Peyer's patch (tissue), 4 donors: ENCODE results near the gene DPF3. TPM values are rescaled to one million over a fixed set of nuclear protein-coding genes. Genes with fewer than 3 reads are reported as not detected.

Source experiments
- DNase-seq, 3 donors: peaks; one replicate each; pipeline ENCODE4 v3.0.0-alpha.2; 2017 to 2019
- H3K27ac ChIP-seq, 4 donors: fragments of 200-600 bp; sonication (generic); one replicate each; pipeline ENCODE4 v1.5.1; 2016 to 2019
- H3K27me3 ChIP-seq, 2 donors: fragments of 200-600 bp; sonication (generic); one replicate each; pipeline ENCODE4 v1.5.1; 2019
- H3K36me3 ChIP-seq, 3 donors: fragments of 200-600 bp; sonication (generic); one replicate each; pipeline ENCODE4 v1.5.1; 2016 to 2019
- H3K4me1 ChIP-seq, 4 donors: fragments of 200-600 bp; sonication (generic); one replicate each; pipeline ENCODE4 v1.5.1; 2016 to 2019
- H3K4me3 ChIP-seq, 4 donors: fragments of 200-600 bp; sonication (generic); 1 replicate in 3 of 4; 2 replicates in 1 of 4; pipeline ENCODE4 v1.5.1; 2016 to 2019; ENCODE audit warnings: mild to moderate bottlenecking in 1 of 4
- H3K9me3 ChIP-seq, 4 donors: fragments of 200-600 bp; sonication (generic); one replicate each; pipeline ENCODE4 v1.5.1; 2016 to 2019; ENCODE audit warnings: mild to moderate bottlenecking in 1 of 4
- POLR2A ChIP-seq, 2 donors: fragments of 450-650 bp; IDR thresholded peaks; one replicate each; pipeline ENCODE4 v1.5.1; 2017; ENCODE audit warnings: antibody characterized with exemption in 2 of 2, mild to moderate bottlenecking in 2 of 2, moderate library complexity in 2 of 2
- total RNA-seq, 4 donors: library from RNA; depleted of rRNA; stranded (reverse); fragments of >200 nt; gene quantifications; one replicate each; pipeline ENCODE4 v1.1.0, GENCODE V29; 2016
- TF ChIP-seq, protein P1 (sequence below), 6 experiments: fragments of 450-650 bp in 4 of 6; fragments of 200-600 bp in 2 of 6; sonication (generic) in 1 of 6; IDR thresholded peaks; one replicate each; pipeline ENCODE4 v1.5.1; 2017 to 2019; ENCODE audit warnings: antibody characterized with exemption in 6 of 6, mild to moderate bottlenecking in 3 of 6, moderate library complexity in 1 of 6

Gene DPF3
- total RNA-seq, 4 donors from 2014 or later: 10.7 to 25.6 (median 17.9) TPM

DNA sequence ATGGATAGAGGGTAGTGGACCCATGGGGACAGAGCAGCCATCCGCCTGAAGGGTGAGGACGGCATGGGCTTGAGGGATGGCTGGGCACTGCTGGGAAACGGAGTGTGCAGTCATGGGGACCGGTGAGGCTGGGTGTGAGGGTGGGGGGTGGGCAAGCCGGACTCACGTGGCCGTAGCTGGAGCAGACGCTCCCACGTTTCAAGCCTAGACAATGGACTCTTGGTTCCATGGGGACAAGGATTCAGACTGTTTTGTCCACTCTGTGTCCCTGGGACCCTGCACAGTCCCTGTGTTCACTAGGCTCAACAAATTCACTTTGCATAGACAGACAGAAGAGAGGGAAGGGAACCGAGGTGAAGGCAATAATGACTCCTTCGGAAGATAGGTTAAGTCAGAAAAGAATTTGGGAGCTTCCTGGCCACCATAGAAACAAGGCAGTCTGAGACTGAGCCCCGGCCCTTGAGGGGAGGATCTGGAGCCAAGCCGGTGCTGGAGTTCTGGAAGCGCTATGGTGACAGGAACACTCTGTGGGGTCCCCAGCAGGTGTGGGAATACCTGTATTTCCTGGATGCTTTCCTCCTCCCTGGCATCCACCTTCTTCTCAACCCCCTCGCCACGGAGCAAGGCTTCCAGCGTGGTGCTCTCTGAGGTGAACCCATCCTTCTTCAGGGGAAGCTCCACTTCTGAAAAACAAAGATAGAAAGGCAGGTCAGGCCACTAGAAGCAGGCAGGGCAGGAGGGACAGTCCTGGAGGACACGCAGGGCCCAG is 162.5 kb downstream of the DPF3 start:
- no peaks in the 10 kb centered on the region for H3K9me3 ChIP-seq
- DNase-seq: no peak
- no peaks in the 10 kb centered on the region for H3K4me1 ChIP-seq
- no peak for TF ChIP-seq POLR2A (IDR thresholded peaks at IDR 0.05)
- TF ChIP-seq, protein P1, sequence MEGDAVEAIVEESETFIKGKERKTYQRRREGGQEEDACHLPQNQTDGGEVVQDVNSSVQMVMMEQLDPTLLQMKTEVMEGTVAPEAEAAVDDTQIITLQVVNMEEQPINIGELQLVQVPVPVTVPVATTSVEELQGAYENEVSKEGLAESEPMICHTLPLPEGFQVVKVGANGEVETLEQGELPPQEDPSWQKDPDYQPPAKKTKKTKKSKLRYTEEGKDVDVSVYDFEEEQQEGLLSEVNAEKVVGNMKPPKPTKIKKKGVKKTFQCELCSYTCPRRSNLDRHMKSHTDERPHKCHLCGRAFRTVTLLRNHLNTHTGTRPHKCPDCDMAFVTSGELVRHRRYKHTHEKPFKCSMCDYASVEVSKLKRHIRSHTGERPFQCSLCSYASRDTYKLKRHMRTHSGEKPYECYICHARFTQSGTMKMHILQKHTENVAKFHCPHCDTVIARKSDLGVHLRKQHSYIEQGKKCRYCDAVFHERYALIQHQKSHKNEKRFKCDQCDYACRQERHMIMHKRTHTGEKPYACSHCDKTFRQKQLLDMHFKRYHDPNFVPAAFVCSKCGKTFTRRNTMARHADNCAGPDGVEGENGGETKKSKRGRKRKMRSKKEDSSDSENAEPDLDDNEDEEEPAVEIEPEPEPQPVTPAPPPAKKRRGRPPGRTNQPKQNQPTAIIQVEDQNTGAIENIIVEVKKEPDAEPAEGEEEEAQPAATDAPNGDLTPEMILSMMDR (IDR thresholded peaks at IDR 0.05): no peak
- no peak overlapping the region for H3K4me3 ChIP-seq
- H3K27me3 ChIP-seq: no peaks in the 10 kb centered on the region
- H3K36me3 ChIP-seq: no peaks in the 10 kb centered on the region
- no peak overlapping the region for H3K27ac ChIP-seq

DNA sequence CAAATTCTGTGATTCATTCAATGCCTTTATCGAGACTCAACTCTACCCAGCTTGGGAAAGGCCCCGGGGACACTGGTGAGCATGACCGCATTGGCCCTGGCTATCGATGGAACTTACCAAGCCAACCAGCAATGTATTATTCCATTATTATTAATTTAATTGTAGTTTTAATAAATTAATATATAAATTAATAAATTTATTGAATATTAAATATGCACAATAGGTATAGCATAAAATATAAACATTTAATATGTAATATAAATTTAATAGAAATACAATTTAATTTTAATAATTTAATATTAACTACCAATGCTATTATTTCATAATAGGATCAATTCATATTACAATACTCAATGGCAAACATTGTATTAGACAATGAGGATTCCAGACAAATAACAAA is 163.4 kb downstream of the DPF3 start:
- H3K36me3 ChIP-seq: no peaks in the 10 kb centered on the region
- DNase-seq: no peak
- no peaks in the 10 kb centered on the region for H3K4me1 ChIP-seq
- no peaks in the 10 kb centered on the region for H3K27me3 ChIP-seq
- no peaks in the 10 kb centered on the region for H3K9me3 ChIP-seq
- H3K27ac ChIP-seq: no peak overlapping the region
- TF ChIP-seq POLR2A (IDR thresholded peaks at IDR 0.05): no peak
- TF ChIP-seq, protein P1 (IDR thresholded peaks at IDR 0.05): no peak
- H3K4me3 ChIP-seq: no peak overlapping the region

DNA sequence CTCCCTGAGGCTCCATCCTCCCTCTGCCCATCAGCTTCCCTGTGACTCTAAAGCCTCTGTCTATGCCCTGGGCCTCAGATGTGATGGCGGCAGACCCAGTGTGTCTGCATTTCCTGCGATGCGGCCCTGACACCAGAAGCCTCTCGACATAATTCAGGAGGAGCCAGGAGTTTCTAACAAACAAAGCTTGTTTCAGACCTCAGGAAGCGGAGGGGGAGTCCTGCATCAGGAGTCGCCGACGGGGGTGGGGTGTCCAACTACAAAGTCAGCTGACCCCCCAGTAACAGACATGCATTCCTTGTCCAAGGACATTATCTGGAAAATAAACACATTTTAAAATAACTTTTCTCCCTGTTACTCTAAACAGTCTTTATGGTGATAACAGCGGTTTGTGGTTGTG is 167.5 kb downstream of the DPF3 start:
- no peak for TF ChIP-seq POLR2A (IDR thresholded peaks at IDR 0.05)
- TF ChIP-seq, protein P1 (IDR thresholded peaks at IDR 0.05): no peak
- H3K9me3 ChIP-seq: no peaks in the 10 kb centered on the region
- no peaks in the 10 kb centered on the region for H3K4me1 ChIP-seq
- no peak for DNase-seq
- H3K4me3 ChIP-seq: no peak overlapping the region
- H3K27me3 ChIP-seq: no peaks in the 10 kb centered on the region
- H3K36me3 ChIP-seq: no peaks in the 10 kb centered on the region
- H3K27ac ChIP-seq: no peak overlapping the region

DNA sequence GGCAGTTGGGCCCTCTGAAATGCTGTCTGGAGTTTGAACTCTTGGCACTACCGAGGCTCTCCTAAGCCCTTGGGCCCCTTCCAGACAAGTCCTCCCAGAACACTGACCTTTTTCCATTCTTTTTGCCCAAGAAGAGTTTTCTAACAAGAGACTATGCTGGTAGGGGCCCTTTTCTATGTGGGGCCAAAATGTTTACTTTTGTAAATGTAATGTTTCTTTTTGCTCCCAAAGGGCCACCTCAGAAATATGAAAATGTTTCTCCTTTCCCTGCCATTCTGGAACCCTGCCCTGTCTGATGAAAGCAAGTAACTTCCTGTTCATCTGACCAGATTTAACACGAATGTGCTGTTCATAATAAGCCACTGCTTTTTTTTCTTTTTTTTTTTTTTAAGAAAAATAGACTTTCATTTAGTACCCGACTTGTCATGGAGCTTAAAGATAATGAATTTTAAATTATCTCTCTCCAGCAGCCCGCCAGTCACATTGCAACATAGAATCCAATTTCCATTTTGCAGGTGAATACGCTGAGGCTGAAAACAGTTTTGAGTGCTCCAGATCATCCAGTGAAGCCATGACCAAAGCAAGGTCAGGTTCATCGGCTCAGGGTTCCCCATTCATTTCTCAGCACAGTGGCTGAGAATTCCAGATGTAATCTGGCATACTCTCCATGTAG is 169.9 kb downstream of the DPF3 start:
- Histone ChIP-seq H3K36me3 (no peaks in the 10 kb centered on the region), H3K27ac (no peak overlapping the region), H3K4me3 (no peak overlapping the region), H3K27me3 (no peaks in the 10 kb centered on the region), H3K4me1 (no peaks in the 10 kb centered on the region), H3K9me3 (no peaks in the 10 kb centered on the region)
- TF ChIP-seq, protein P1 (IDR thresholded peaks at IDR 0.05): no peak
- TF ChIP-seq POLR2A (IDR thresholded peaks at IDR 0.05): no peak
- no peak for DNase-seq

DNA sequence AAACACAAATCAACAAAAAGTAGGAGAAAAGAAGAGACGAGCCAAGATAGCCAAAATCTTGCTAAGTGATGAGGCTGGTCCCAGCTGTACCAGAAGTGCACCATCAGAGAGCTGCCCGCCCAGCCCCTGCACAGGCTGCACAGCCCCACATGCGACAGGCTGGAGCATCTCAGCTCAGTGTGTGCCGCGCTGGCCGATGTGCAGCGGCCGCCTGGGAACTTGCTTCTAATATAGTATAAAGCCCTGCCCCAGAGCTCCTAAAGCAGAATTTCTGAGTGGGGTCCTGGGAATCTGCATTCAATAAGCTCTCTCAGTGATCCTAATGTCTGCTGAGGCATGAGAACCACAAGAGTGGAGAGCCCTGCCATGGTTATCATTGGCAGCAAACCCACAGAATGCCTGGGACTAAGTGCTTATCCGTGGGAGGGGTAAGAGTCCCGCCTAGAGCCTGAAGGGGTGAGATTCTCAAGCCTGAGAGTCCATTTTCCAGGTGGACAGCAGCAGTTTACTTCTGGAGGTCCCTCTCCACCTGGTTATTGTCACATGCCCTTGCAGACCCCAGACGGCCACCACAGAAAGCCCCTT is 171.6 kb downstream of the DPF3 start:
- Histone ChIP-seq H3K36me3 (no peaks in the 10 kb centered on the region), H3K9me3 (no peaks in the 10 kb centered on the region), H3K27me3 (no peaks in the 10 kb centered on the region), H3K4me1 (no peaks in the 10 kb centered on the region), H3K4me3 (no peak overlapping the region), H3K27ac (no peak overlapping the region)
- TF ChIP-seq POLR2A (IDR thresholded peaks at IDR 0.05): no peak
- TF ChIP-seq, protein P1 (IDR thresholded peaks at IDR 0.05): no peak
- no peak for DNase-seq
